Muscle of leg (tissue), 11 donors: Measurements from ENCODE around the gene PRKN. TPM values are rescaled to one million over a fixed set of nuclear protein-coding genes. Genes with fewer than 3 reads are reported as not detected.

ENCODE experiments used
- DNase-seq: peaks from one replicate; pipeline ENCODE4 v3.0.0; 2013
- H3K27ac ChIP-seq: one replicate; pipeline ENCODE4 v1.5.1; 2013; ENCODE audit warnings: mild to moderate bottlenecking, low read length, control low read depth
- H3K27me3 ChIP-seq: one replicate; pipeline ENCODE4 v1.6.1; 2013; ENCODE audit warnings: low read length; ENCODE audit not compliant: control insufficient read depth, insufficient read depth
- H3K36me3 ChIP-seq: one replicate; pipeline ENCODE4 v1.6.1; 2013; ENCODE audit warnings: low read length; ENCODE audit not compliant: control insufficient read depth, insufficient read depth
- H3K4me1 ChIP-seq: one replicate; pipeline ENCODE4 v1.6.1; 2013; ENCODE audit warnings: low read length; ENCODE audit not compliant: control insufficient read depth, insufficient read depth
- H3K4me3 ChIP-seq: one replicate; pipeline ENCODE4 v1.5.1; 2013; ENCODE audit warnings: low read length, control low read depth
- H3K9me3 ChIP-seq: replicated peaks from 2 replicates; pipeline ENCODE4 v1.6.1; 2013; ENCODE audit warnings: low read depth, low read length; ENCODE audit not compliant: control insufficient read depth
- WGBS: methylation state at CpG from one replicate; pipeline ENCODE4 v1.1.5; 2013; ENCODE audit warnings: missing lambda C conversion rate; ENCODE audit not compliant: insufficient coverage; 5-methylcytosine and 5-hydroxymethylcytosine counted together
- polyA plus RNA-seq, 8 donors: library from polyadenylated mRNA; unstranded; fragments of 120-200 nt; gene quantifications; one replicate each; pipeline versions ENCODE4 v1.2.1 to v1.2.3, GENCODE V29; 2013; ENCODE audit warnings: inconsistent platforms in 1 of 8, low replicate concordance in 1 of 8; ENCODE audit not compliant: insufficient read length in 8 of 8, insufficient read depth in 1 of 8
- total RNA-seq: library from RNA; stranded (reverse); fragments of 120-200 nt; gene quantifications from one replicate; pipeline ENCODE4 v1.2.4, GENCODE V29; 2013

The PRKN gene
- total and polyA plus RNA-seq, 9 donors: 2.5 to 4.7 (median 3.9) TPM

GRCh38 chr6:161548713-161549296 lies 1178.8 kb downstream of the PRKN start:
- H3K9me3 ChIP-seq: no peaks in the 10 kb centered on the region
- no peak for DNase-seq
- H3K27me3 ChIP-seq: no peaks in the 10 kb centered on the region
- no peaks in the 10 kb centered on the region for H3K36me3 ChIP-seq
- no peak overlapping the region for H3K27ac ChIP-seq
- 94% methylated on average over 5 of the region's 9 CpGs for WGBS
- no peak overlapping the region for H3K4me3 ChIP-seq
- no peaks in the 10 kb centered on the region for H3K4me1 ChIP-seq

- no peak for DNase-seq
- Histone ChIP-seq H3K4me1 (no peaks in the 10 kb centered on the region), H3K4me3 (no peak overlapping the region), H3K36me3 (no peaks in the 10 kb centered on the region), H3K27ac (no peak overlapping the region), H3K27me3 (no peaks in the 10 kb centered on the region), H3K9me3 (no peaks in the 10 kb centered on the region)
- no CpG with 5 or more reads among the region's 2 CpGs for WGBS
Observed at GRCh38 chr6:161547617-161548016, 1179.9 kb downstream of the PRKN start.

- Histone ChIP-seq H3K9me3 (no peaks in the 10 kb centered on the region), H3K36me3 (no peaks in the 10 kb centered on the region), H3K4me1 (no peaks in the 10 kb centered on the region), H3K27me3 (no peaks in the 10 kb centered on the region), H3K27ac (no peak overlapping the region), H3K4me3 (no peak overlapping the region)
- WGBS: no CpG with 5 or more reads among the region's 1 CpG
- DNase-seq: no peak
Observed at GRCh38 chr6:161546632-161547031, 1180.9 kb downstream of the PRKN start.

GRCh38 chr6:161545741-161546140 lies 1181.8 kb downstream of the PRKN start:
- no CpG with 5 or more reads among the region's 2 CpGs for WGBS

GRCh38 chr6:161544801-161545480 lies 1182.6 kb downstream of the PRKN start:
- H3K9me3 ChIP-seq: no peaks in the 10 kb centered on the region
- no peaks in the 10 kb centered on the region for H3K4me1 ChIP-seq
- no CpG with 5 or more reads among the region's 10 CpGs for WGBS
- DNase-seq: peak; percentile 18
- H3K27me3 ChIP-seq: no peaks in the 10 kb centered on the region
- H3K36me3 ChIP-seq: no peaks in the 10 kb centered on the region
- no peak overlapping the region for H3K4me3 ChIP-seq
- no peak overlapping the region for H3K27ac ChIP-seq

More at GRCh38 chr6:161545741-161546140, 1181.8 kb downstream of the PRKN start:
- no peak overlapping the region for H3K4me3 ChIP-seq
- no peak for DNase-seq
- no peaks in the 10 kb centered on the region for H3K4me1 ChIP-seq
- no peaks in the 10 kb centered on the region for H3K36me3 ChIP-seq
- H3K27ac ChIP-seq: no peak overlapping the region
- no peaks in the 10 kb centered on the region for H3K27me3 ChIP-seq
- H3K9me3 ChIP-seq: no peaks in the 10 kb centered on the region

- no peaks in the 10 kb centered on the region for H3K9me3 ChIP-seq
- no peaks in the 10 kb centered on the region for H3K36me3 ChIP-seq
- no peak overlapping the region for H3K4me3 ChIP-seq
- H3K27me3 ChIP-seq: no peaks in the 10 kb centered on the region
- no peak overlapping the region for H3K27ac ChIP-seq
- peak; percentile 51 for DNase-seq
- no peaks in the 10 kb centered on the region for H3K4me1 ChIP-seq
- WGBS: no CpG with 5 or more reads among the region's 4 CpGs
Observed at GRCh38 chr6:161543684-161544309, 1183.8 kb downstream of the PRKN start.

GRCh38 chr6:161542346-161542980 lies 1185.1 kb downstream of the PRKN start:
- H3K36me3 ChIP-seq: no peaks in the 10 kb centered on the region
- no peak for DNase-seq
- no CpG with 5 or more reads among the region's 4 CpGs for WGBS

GRCh38 chr6:161540532-161540931 lies 1187.0 kb downstream of the PRKN start:
- no peak overlapping the region for H3K4me3 ChIP-seq
- no peaks in the 10 kb centered on the region for H3K27me3 ChIP-seq
- no peaks in the 10 kb centered on the region for H3K36me3 ChIP-seq
- H3K9me3 ChIP-seq: no peaks in the 10 kb centered on the region
- no peaks in the 10 kb centered on the region for H3K4me1 ChIP-seq
- DNase-seq: no peak
- H3K27ac ChIP-seq: no peak overlapping the region
- no CpG with 5 or more reads among the region's 1 CpG for WGBS

More at GRCh38 chr6:161542346-161542980, 1185.1 kb downstream of the PRKN start:
- no peak overlapping the region for H3K4me3 ChIP-seq
- no peaks in the 10 kb centered on the region for H3K4me1 ChIP-seq
- H3K27me3 ChIP-seq: no peaks in the 10 kb centered on the region
- no peak overlapping the region for H3K27ac ChIP-seq
- H3K9me3 ChIP-seq: no peaks in the 10 kb centered on the region

GRCh38 chr6:161536224-161536630 lies 1191.3 kb downstream of the PRKN start:
- DNase-seq: no peak
- Histone ChIP-seq H3K4me1 (no peaks in the 10 kb centered on the region), H3K9me3 (no peaks in the 10 kb centered on the region), H3K36me3 (no peaks in the 10 kb centered on the region), H3K27me3 (no peaks in the 10 kb centered on the region), H3K4me3 (no peak overlapping the region), H3K27ac (no peak overlapping the region)
- no CpG with 5 or more reads among the region's 3 CpGs for WGBS

- 90% methylated on average over 12 of the region's 13 CpGs for WGBS
- H3K27ac ChIP-seq: no peak overlapping the region
- no peaks in the 10 kb centered on the region for H3K4me1 ChIP-seq
- DNase-seq: no peak
- H3K36me3 ChIP-seq: no peaks in the 10 kb centered on the region
- H3K27me3 ChIP-seq: no peaks in the 10 kb centered on the region
- no peak overlapping the region for H3K4me3 ChIP-seq
- H3K9me3 ChIP-seq: no peaks in the 10 kb centered on the region
Observed at GRCh38 chr6:161534264-161534873, 1193.2 kb downstream of the PRKN start.
